Measurements from ENCODE around the gene MICAL3. TPM values are rescaled to one million over a fixed set of nuclear protein-coding genes. Genes with fewer than 3 reads are reported as not detected.

MICAL3 gene
- total and polyA plus RNA-seq, 2 of the 8 experiments (the other 6 are each of a cell fraction or from before 2014, with no cell fraction given) = 8.3 to 41.8 TPM

DNA sequence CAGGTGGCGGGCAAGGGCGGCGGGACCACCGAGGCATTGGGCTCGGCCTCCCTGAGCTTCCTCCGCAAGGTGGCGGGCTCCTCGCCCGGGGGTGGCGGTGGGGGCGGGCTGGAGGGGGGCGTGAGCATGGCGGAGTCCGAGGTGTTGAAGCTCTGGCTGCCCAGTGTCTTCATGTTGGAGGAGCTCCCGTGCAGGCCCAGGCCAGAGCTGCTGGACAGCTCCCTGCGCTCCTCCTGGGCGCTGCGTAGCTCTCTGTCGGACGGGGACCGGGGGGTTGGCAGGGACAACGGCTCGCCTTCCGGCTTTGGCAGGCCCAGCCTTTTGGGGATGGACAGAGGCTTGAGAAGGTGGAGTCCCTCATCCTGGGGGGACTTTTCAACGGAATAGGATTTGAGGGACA lies 206.2 kb downstream of the MICAL3 start:
- Histone ChIP-seq H3K27ac (ENCODE audit: low read depth, low read length) (no peak overlapping the region), H3K27me3 (replicated peaks in 1 of 4; ENCODE audit: control insufficient read depth in 3 of 4, extremely low read depth in 1 of 4, insufficient read depth in 3 of 4, low read length in 3 of 4) (no peaks in the 10 kb centered on the region), H3K23ac (ENCODE audit: insufficient read length) (no peak overlapping the region), H2AK5ac (ENCODE audit: low read depth, low read length) (no peak overlapping the region), H4K5ac (ENCODE audit: insufficient read length, low read depth, low read length) (no peak overlapping the region), H2BK12ac (ENCODE audit: low read depth, low read length) (no peak overlapping the region), H3K9me3 (ENCODE audit: insufficient read depth in 2 of 2, low read depth in 1 of 2, low read length in 1 of 2) (no peaks in the 10 kb centered on the region), H3K79me1 (ENCODE audit: low read depth, low read length) (no peaks in the 10 kb centered on the region; the same call in 1 of the 2 replicates), H2BK120ac (replicated peaks; ENCODE audit: low read depth, low read length) (no peak overlapping the region), H3K14ac (ENCODE audit: insufficient read length) (no peak overlapping the region), H2BK20ac (ENCODE audit: low read length) (no peak overlapping the region), H3K36me3 (ENCODE audit: control insufficient read depth in 2 of 4, insufficient read depth in 4 of 4, low read length in 3 of 4) (no peaks in the 10 kb centered on the region), H3K9ac (replicated peaks in 1 of 4; ENCODE audit: extremely low read depth in 1 of 4, low read depth in 3 of 4, low read length in 3 of 4) (no peak overlapping the region), H3K4ac (replicated peaks; ENCODE audit: insufficient read length, low read depth, low read length) (no peak overlapping the region), H3K56ac (replicated peaks; ENCODE audit: insufficient read length, low read depth, low read length) (no peak overlapping the region), H2AFZ (ENCODE audit: low read length) (no peak overlapping the region), H4K91ac (replicated peaks; ENCODE audit: insufficient read length, low read length) (no peak overlapping the region), H4K20me1 (replicated peaks in 1 of 2; ENCODE audit: control insufficient read depth in 1 of 2, insufficient read depth in 2 of 2, low read length in 2 of 2) (peaks cover 0 to 2% of the 10 kb centered on the region in 2 experiments), H2BK15ac (ENCODE audit: low read length) (no peak overlapping the region), H3K79me2 (ENCODE audit: control insufficient read depth in 1 of 2, insufficient read depth in 2 of 2, low read length in 2 of 2) (no peaks in the 10 kb centered on the region), H3K23me2 (ENCODE audit: low read depth, low read length) (no peaks in the 10 kb centered on the region), H4K8ac (ENCODE audit: extremely low read depth, insufficient read depth, low read length) (no peak overlapping the region), H3K4me1 (replicated peaks in 1 of 4; ENCODE audit: control insufficient read depth in 3 of 4, insufficient read depth in 4 of 4, low read length in 3 of 4) (peaks cover 0 to 1% (median 0%) of the 10 kb centered on the region in 4 experiments; a peak in 2 of 7 replicates), H3K4me2 (ENCODE audit: insufficient read depth in 1 of 2, low read depth in 2 of 2, low read length in 2 of 2) (no peak overlapping the region), H3K18ac (ENCODE audit: extremely low read depth, low read length) (no peak overlapping the region), H3K4me3 (ENCODE audit: extremely low read depth in 1 of 4, insufficient read depth in 2 of 4, low read depth in 3 of 4, low read length in 4 of 4) (no peak overlapping the region), H2BK5ac (ENCODE audit: low read depth, low read length) (no peak overlapping the region)
- no peak for TF ChIP-seq CHD1 (IDR thresholded peaks at IDR 0.05; ENCODE audit: low read depth, low read length)
- no peak for TF ChIP-seq HDAC6 (IDR thresholded peaks at IDR 0.05; ENCODE audit: low read depth, low read length)
- TF ChIP-seq SIRT6 (IDR thresholded peaks at IDR 0.05; ENCODE audit: low read length) = no peak
- no peak for TF ChIP-seq TBP (IDR thresholded peaks at IDR 0.05; ENCODE audit: low read depth, low read length)
- no peak for TF ChIP-seq YY1 (IDR thresholded peaks at IDR 0.05; ENCODE audit: low read depth, low read length)
- no peak for TF ChIP-seq MAFK (IDR thresholded peaks at IDR 0.05; ENCODE audit: low read depth, low read length)
- TF ChIP-seq TAF7 (optimal IDR thresholded peaks at IDR 0.05; ENCODE audit: borderline replicate concordance, low read depth, low read length) = no peak
- no peak for TF ChIP-seq JUN (IDR thresholded peaks at IDR 0.05; ENCODE audit: low read depth, low read length)
- no peak for TF ChIP-seq SAP30 (IDR thresholded peaks at IDR 0.05; ENCODE audit: insufficient read depth, insufficient replicate concordance, low read length)
- TF ChIP-seq BRCA1 (IDR thresholded peaks at IDR 0.05; ENCODE audit: low read depth, low read length) = no peak
- TF ChIP-seq EP300 (IDR thresholded peaks at IDR 0.05; ENCODE audit: borderline replicate concordance in 1 of 2, low read depth in 2 of 2, low read length in 2 of 2) = no peak
- no peak for TF ChIP-seq JUND (IDR thresholded peaks at IDR 0.05; ENCODE audit: low read length)
- TF ChIP-seq EZH2 (IDR thresholded peaks at IDR 0.05; ENCODE audit: low read depth, low read length, severe bottlenecking) = no peak
- POLR2A ChIA-PET (ENCODE audit: partially characterized antibody) = no interaction called here
- FAIRE-seq (no peak), DNase-seq (ENCODE audit: low read depth in 1 of 2, low spot score in 2 of 2) (no peak)
- CTCF ChIA-PET (ENCODE audit: partially characterized antibody) = interaction anchor here (0.9 to 1.8 kb wide), 3 partner anchors 12 to 75 kb away, joined by 3 to 6 read pairs (median 6); no protein-coding TSS in a partner anchor
- WGBS, 2 experiments (ENCODE audit: extremely low coverage in 1 of 2, insufficient coverage in 1 of 2, insufficient read length in 1 of 2, insufficient replicate concordance in 2 of 2, low coverage in 1 of 2, low lambda C conversion rate in 2 of 2, missing lambda C conversion rate in 1 of 2) = 94% methylated on average over 22 of the region's 25 CpGs; no CpG with 5 or more reads in 1 of the 2 experiments
